ENCODE measurements around the gene NDUFA5.

DNA sequence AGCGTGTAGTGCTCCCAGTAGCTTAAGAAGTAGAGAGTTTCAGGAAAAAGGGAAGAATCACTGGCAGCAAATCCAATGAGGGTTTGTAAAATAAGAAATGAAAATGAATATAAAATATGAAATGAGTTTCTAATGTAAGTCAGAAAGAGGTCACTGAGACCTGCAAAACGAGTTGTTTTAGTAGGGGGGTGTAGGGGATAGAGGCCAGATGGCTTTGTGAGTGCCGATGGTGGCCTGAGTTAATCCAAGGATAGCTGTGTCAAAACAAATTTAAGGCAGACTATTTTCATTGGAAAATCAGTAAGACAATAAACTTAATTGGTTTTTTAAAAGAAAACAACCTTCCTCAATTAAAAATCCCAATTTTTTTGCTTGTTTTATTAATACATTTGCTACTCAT, 43.3 kb upstream of the NDUFA5 start:
- TF ChIP-seq, protein P1, sequence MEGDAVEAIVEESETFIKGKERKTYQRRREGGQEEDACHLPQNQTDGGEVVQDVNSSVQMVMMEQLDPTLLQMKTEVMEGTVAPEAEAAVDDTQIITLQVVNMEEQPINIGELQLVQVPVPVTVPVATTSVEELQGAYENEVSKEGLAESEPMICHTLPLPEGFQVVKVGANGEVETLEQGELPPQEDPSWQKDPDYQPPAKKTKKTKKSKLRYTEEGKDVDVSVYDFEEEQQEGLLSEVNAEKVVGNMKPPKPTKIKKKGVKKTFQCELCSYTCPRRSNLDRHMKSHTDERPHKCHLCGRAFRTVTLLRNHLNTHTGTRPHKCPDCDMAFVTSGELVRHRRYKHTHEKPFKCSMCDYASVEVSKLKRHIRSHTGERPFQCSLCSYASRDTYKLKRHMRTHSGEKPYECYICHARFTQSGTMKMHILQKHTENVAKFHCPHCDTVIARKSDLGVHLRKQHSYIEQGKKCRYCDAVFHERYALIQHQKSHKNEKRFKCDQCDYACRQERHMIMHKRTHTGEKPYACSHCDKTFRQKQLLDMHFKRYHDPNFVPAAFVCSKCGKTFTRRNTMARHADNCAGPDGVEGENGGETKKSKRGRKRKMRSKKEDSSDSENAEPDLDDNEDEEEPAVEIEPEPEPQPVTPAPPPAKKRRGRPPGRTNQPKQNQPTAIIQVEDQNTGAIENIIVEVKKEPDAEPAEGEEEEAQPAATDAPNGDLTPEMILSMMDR (conservative IDR thresholded peaks at IDR 0.05 in 1 of 2, IDR thresholded peaks at IDR 0.05 in 1 of 2; ENCODE audit: low read depth in 1 of 2, low read length in 2 of 2), result no peak
- no peak for TF ChIP-seq EZH2 (IDR thresholded peaks at IDR 0.05; ENCODE audit: low read length, missing control alignments)

All from fibroblast of lung (primary cell).